ENCODE data around the gene GPR50.
A peak's percentile ranks its signal among the peaks of the same experiment; 100 is the strongest.

The GPR50 gene

DNA sequence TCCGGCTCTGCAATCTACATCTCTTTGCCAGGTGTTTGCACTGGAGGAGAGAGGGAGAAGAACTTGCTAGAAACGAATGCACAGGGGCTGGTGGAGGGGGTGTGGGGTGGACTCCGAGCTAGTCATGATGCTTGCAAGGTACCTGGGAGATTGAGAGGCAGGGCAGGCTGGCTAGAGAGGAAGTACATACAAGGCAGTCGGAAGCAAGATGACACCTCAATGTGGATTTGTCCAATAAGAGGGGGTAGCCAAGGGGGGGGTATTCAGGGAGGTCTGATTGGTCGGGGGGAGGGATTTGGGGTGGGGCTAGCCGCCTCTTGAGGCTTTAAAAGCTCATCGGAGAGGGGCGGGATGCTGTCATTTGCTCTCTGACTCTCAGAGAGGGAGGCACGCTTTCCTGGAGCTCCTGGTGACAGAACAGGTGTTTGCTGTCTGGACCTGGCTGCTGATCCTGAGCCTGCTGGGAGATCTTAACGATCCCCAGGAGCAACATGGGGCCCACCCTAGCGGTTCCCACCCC is at the start of gene GPR50:
TSS of gene GPR50 (plus strand) at position 354 of the 520 bp plus-strand sequence. CDS start at position 492, 138 bp downstream.
- no peak for DNase-seq (ENCODE audit: low read depth in 2 of 2)

DNA sequence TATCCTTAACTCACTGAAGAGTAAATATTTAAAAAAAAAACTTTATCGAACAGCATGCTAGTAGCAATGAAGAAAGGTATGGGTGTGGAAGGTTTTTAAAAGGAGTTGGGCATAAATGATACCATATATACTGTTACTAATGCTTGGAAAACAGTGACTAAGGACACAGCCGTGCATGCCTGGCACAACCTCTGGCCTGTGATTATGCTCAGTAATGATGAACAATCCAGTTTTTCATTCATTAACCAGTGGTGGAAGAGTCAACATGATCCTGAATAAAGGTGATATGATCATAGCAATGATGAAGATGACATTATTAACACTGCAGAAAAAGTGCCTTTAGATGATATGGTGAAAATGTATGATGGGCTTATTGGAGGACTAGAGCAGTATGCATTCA is 43.9 kb upstream of the GPR50 start:
- DNase-seq (ENCODE audit: low read depth in 2 of 2) = no peak

DNA sequence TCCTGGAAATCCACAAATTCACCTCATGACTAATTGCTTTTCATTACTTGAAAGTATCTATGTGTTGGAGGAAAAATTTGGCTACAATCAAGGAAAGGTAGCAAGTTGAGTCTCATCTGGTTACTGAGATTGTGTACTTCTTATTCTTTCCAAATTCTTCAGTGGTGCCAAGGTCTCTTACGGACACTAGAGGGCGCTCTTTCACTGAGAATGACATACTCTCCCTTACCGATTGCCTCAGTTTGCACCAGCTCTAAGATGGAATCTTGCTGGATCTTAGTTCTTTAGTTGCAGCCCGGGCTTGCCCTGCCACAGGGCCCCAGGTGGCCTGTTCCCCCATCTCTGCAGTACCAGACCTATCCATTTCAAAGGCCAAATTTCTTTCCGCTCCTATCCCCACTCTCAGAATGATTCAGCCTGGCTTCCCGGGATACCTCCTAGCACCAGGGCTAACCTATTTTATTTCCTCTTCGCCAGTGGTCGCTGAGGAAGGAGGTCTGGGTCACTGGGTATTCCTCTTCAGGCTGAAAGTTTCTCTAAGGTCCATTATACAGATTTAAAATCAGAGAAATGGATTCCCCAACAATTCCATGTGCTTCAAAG is 24.6 kb upstream of the GPR50 start:
- peak in 1 of 2 experiments; percentile 5 for DNase-seq (ENCODE audit: low read depth in 2 of 2)

DNA sequence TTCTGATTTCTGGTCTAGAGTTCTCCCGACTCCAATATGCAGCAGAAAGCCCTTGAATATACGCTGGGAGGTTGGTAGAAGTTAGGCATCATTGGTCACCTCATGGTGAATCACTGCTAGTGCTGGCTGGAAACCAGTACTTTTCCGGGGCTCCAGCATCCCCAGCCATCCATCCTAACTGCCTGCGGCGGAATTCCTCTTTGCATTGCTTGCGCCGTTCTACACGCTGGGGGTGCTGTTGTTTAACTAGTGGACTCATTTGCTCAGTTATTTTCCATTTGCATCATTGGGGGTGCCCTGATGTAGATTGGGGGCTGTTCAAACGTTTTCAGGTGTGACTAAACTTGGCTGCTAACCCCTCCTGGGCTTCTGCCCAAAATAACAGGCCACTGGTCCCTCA is 23.3 kb upstream of the GPR50 start:
- DNase-seq (ENCODE audit: low read depth in 2 of 2) = peak in 1 of 2 experiments; percentile 2

DNA sequence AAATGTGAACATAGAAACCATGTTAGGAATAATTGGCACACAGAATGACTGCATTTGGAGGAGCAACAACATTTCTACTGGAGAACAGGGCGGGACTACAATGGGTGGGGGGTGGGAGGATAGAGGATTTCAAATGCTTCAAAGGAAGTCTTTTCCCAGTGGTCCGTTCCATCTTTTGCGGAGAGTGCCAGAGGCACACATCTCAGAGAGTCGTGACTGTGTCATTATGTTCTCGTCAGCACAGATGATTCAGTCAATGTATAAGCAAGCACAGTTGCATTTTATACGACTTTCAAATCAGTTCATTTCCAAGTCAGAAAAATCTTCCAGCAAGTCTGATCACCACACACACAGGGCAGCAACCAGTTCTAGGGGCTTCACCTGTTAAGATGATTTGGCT is 22.7 kb upstream of the GPR50 start:
- DNase-seq (ENCODE audit: low read depth in 2 of 2) = no peak

DNA sequence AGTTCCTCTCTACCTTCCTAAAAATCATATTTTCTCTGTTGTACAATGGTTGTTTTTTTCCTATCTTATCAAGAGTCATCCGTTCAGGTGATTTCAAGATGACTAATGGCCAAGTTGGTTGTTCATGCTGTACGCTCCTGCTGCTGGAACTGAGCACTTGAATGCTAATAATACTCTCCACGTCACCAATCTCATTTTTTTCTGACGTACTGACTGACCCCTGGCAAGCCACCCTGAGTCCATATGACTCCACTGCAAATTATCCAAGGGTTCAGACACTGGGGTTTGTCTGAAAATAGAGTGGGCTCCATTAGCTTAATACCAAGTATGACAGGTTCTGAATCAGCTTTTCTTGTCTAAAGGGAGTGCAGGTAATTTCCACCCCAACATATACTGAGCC is 21.1 kb upstream of the GPR50 start:
- no peak for DNase-seq (ENCODE audit: low read depth in 2 of 2)

DNA sequence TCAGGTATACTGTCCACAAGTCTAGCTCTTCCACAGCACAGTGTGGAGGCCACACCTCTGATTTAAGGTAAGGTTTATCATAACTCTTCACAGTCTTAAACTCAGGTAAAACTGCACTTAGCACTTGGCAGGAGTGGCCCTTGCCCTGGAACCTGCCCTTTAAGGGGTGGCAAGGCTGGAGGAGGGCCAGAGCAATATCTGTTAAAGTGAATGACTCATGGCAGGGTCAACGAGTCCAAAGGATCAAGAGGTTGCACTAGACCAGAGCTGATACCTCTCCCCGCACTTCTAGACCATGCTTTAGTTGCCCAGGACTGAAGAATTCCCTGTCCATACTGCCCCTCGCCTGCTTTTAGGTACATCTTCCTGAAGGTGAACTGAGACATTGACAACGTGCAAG is 14.7 kb upstream of the GPR50 start:
- DNase-seq (ENCODE audit: low read depth in 2 of 2) = no peak

DNA sequence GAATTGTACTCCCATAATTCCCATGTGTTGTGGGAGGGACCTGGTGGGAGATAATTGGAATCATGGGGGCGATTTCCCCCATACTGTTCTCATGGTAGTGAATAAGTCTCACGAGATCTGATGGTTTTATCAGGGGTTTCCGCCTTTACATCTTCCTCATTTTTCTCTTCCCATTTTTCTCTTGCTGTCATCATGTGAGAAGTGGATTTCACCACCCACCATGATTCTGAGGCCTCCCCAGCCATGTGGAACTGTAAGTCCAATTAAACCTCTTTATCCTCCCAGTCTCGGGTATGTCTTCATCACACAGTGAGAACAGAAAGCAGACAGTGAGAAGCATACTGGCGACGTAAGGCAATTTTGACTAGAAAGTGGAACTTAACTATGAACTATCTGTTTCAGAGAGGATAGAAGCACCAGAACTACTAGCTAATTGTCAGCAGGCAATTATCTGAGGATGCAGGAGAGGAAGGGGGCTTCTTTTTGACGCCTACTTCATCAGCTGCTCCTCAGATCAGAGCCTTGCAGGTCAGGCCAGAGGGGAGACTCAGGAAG is 8.5 kb upstream of the GPR50 start:
- no peak for DNase-seq (ENCODE audit: low read depth in 2 of 2)

DNA sequence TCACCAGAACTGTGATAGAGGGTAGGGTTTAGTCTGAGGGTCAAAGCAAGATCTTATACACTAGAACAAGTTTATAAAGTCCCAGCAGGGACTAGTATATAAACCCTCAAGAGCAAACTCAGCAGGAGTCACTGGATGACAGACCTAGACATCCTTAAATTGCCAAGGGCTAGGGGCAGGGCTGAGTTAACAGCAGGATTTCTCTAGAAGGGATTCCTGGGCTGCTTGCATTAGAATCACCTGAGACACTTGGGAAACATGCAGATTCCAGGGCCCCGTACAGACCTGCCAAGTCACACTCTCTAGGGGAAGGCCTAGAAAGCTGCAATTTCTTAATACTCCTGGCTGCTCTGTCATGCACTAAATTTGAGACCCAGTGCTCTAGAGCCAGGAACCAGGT is 6.6 kb upstream of the GPR50 start:
- no peak for DNase-seq (ENCODE audit: low read depth in 2 of 2)

DNA sequence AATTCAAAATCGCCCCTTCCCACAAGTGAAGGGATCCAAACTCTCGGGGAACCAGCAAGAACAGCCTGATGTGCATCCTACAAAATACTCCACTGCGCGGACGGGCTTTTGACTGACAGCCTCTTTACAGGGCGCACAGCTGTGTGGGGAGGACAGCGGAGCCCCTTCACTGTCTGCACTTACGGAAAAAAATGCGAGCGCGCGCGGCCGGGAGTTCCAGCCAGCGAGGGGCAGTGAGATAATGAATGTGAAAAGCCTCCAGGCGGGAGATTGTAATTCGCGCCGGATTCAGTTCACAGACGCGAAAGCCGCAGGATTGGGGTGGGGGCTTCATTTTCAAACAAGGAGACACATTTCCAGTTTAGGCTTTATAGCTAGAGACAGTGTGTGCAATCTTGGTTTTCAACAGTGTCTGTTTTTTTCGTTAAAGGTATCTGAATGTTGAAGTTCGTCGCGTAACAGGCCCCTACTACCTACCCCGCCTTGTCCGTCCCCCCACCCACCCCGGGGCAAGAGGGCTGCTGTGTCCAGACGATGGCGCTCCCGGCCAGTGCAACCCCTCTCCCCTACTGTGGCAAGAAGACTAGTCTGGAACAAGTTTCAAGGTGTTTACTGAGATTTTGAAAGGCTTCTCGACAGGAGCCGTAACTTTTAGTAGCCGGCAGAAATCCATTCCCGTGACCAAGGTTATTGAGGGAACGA is 1.7 kb upstream of the GPR50 start:
- no peak for DNase-seq (ENCODE audit: low read depth in 2 of 2)

DNA sequence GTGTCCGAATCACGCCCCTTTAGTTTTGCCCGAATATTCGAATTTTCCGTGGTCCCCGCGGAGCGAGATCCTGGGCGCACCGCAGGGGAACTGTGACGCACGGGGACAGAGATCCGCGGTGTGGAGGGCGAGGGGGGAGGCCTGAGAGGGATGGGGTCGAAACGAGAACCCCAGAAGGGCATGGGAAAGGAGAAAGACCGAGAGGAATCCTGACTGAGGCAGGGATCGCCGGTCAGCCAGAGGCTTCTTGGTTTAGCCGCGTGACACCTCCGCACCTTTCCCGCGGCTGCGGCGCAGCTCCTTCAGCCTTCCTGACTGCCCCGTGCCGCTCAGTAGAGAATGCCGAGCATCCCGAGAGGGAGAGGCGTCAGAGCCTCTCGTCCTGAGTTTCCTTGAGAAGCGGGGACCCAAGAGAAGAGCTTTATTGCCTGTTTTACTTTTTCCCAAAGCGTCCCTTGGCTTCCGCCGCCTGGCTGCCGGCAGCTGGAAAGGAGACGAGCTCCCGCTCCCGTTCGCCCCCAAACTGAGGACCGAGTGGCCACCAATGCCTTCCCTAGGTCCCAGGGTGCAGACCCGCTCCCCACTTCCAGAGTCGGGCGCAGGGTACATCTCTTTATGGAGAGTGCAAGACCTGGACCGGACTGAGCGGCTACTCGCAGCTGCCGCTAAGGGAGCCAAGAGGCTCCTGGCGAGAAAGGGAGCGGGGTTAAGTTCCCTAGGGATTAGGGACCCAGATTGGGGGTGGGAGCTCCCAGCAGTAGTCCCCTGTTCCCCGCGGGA is 911 bp upstream of the GPR50 start:
- no peak for DNase-seq (ENCODE audit: low read depth in 2 of 2)

DNA sequence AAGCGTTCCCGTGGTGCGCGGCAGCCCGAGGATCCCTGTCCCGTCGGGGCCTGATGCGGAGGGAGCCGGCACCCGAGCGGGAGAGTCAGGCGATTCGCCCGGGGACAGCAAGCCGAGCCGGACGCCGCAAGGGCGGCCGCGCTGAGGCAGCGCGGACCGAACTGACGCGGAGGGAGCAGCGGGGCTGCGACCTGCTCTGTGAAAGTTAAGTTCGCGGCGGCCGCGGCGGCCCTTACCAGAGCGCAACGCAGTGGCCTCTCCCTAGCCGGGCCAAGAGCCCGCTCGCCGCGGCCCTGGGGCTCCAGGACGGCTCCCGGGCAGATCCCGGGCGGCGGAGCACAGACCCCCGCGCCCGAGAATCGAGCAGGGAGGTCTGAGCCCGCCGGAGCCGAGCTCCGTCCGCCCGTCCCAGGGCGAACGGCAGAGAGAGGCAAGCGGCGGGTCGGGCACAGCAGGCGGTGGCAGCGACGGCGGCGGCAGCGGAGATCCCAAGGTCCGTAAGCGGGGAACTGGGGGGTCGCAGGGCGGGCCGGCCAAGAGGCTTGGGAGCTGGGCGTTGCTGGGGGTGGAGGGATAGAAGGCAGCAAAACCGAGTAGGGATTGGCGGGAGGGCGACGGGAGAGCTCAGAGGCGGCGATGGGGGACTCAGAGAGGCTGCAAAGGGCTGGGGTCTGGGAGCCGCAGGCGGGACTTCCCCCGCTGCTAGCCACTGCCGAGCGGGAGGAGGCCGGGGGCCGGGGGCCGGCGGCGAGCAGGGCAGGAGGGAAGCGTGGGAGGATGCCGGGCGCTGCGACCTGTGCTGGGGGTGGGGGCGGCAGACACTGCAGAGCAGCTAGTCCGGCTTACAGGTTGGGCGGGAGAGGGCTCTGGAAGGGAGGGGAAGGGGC is 1.0 kb downstream of the GPR50 start:
- no peak for DNase-seq (ENCODE audit: low read depth in 2 of 2)

DNA sequence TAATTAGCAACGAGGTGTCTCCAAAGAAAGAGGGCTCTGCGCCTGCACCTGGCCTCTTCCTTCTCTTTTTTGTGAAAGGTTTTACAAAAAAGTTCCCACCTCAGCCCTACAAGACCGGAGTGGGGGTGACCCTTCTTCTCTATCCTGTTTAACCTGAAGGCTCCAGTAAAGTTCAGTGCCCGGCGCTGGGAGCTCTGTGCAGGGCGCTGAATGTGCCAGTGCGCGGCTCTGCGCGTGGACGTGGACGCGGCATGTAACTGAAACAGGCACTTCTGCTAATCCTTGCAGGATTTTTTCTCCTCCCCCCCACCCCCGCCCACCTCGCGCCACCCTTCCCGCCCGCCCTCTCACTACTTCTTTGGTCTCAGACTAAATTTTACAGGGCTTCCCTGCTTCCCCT is 2.4 kb downstream of the GPR50 start:
- no peak for DNase-seq (ENCODE audit: low read depth in 2 of 2)

DNA sequence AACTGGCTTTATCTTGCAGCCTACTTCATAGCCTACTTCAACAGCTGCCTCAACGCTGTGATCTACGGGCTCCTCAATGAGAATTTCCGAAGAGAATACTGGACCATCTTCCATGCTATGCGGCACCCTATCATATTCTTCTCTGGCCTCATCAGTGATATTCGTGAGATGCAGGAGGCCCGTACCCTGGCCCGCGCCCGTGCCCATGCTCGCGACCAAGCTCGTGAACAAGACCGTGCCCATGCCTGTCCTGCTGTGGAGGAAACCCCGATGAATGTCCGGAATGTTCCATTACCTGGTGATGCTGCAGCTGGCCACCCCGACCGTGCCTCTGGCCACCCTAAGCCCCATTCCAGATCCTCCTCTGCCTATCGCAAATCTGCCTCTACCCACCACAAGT is 4.0 kb downstream of the GPR50 start:
- DNase-seq (ENCODE audit: low read depth in 2 of 2) = no peak

DNA sequence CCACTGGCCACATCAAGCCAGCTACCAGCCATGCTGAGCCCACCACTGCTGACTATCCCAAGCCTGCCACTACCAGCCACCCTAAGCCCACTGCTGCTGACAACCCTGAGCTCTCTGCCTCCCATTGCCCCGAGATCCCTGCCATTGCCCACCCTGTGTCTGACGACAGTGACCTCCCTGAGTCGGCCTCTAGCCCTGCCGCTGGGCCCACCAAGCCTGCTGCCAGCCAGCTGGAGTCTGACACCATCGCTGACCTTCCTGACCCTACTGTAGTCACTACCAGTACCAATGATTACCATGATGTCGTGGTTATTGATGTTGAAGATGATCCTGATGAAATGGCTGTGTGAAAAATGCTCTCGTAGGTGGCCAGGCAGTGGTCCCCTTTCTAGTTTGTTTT is 4.7 kb downstream of the GPR50 start:
- no peak for DNase-seq (ENCODE audit: low read depth in 2 of 2)

DNA sequence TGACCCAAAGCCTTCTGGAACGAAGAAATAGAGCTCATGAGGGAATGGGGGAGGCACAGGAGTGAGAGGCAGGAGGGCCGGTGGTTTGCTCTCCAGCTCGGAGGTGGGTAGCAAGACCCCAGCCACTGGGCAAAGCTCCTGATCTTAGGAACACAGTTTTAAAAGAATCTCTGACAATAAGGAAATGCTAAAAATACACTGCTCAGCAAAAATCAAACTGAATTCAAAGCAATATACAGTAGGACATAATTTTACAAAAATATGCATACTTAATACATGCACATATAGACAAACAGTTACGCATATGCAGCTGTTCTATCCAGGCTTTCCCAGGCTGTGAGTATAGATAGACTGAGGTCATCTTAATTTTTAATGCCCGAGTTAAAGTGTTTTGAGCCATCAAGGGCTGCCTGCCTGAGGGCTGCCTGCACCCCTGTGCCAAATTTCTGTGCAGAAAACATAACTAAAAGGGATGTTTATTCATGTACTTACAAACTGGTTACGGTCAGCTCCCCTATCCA is 6.9 kb downstream of the GPR50 start:
- DNase-seq (ENCODE audit: low read depth in 2 of 2) = no peak

DNA sequence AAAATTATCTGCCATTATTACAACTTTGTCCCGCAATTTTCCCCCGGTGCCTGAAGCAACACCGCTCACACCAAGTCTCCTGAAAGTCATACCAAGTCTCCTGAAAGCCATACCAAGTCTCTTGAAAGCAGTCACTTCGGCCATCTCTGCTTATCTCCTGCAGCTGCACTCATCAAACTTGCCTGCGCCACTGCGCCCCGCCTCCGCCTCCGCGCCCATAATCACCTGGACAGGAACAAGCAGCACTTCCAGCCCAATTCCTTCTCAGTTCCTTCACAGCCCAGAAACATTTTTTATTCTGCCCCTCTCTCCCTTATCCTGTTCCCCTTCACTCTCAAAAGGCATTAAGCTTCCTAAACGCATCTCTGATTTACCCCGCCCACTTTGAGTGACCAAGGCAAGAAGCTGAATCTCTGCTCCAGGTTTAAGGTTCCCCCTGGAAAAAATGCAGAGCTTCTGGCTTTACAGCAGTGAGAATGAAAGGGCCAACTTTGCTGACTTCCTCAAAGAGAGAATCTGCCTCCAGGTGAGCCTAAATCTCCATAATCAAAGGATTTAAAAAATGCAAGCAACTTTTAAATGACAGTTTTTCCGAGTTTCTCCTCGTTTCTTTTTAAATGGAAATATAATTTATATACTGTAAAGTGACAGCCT is 7.7 kb downstream of the GPR50 start:
- no peak for DNase-seq (ENCODE audit: low read depth in 2 of 2)

DNA sequence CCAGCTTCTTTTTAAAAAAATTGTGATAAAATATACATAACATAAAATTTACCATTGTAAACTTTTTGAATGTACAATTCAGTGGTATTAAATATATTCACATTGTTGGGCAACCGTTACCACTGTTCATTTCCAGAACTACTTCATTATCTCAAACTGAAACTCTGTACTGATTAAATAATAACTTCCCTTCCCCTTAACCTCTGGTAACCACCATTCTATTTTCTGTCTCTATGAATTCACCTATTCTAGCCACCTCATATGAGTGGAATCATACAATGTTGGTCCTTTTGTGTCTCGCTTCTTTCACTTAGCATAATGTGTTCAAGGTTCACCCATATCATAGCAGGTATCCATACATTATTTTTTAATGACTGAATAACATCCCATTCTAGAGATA is 8.3 kb downstream of the GPR50 start:
- no peak for DNase-seq (ENCODE audit: low read depth in 2 of 2)

DNA sequence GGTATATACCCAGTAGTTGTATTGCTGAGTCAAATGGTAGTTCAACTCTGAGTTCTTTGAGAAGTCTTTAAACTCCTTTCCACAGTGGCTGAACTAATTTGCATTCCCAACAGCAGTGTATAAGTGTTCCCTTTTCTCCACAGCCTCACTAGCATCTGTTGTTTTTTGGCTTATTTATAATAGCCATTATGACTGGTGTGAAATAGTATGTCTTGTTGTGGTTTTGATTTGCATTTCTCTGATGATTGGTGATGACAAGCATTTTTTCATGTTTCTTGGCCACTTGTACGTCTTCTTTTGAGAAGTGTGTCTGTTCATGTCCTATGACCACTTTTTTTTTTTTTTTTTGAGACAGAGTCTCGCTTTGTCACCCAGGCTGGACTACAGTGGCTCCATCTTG is 30.5 kb downstream of the GPR50 start:
- no peak for DNase-seq (ENCODE audit: low read depth in 2 of 2)

DNA sequence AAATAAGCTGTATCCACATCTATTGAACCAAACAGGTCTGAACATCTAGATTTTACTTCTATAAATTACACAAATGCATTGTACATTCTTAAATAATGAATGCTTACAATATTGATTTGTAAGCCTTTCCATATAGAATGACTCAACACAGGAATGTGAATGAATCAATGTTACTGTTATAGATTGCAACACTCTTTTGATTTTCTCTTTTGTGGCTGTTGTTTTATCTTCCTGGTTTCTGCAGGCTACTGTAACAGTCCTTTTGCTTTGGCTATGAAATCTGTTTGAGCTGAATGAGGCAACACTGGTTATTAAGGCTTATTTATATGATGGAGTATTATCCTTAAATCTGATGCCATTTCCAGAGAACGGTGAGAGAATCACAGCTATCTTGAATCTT is 49.5 kb downstream of the GPR50 start:
- DNase-seq (ENCODE audit: low read depth in 2 of 2) = peak; percentile 8 to 9

DNA sequence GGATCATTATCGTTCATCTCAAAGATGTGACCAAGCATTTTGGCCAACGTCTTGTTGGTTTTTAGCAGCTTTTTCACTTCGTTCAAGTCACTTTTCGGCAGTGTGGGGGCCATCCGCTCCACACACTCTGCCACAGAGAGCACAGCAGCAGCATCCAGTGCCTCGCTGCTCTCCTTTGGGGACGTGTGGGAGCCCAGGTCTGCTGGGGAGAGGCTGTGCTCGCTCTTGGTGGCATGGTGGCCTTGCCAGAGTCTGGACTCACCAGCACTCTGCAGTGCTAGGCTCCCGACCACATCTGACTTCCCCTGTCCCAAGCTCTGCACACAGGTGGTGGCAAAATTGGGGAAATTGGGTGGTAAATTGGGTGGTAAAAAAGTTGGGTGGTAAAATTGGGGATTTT is 50.6 kb downstream of the GPR50 start:
- DNase-seq (ENCODE audit: low read depth in 2 of 2) = no peak

Measured in fibroblast of skin of left biceps (primary cell).